ENCODE measurements around the gene CEP43. TPM values are rescaled to one million over a fixed set of nuclear protein-coding genes. Genes with fewer than 3 reads are reported as not detected.

CEP43 gene
- total RNA-seq, 2 donors from 2014 or later = 17.5 to 21.9 TPM

DNA sequence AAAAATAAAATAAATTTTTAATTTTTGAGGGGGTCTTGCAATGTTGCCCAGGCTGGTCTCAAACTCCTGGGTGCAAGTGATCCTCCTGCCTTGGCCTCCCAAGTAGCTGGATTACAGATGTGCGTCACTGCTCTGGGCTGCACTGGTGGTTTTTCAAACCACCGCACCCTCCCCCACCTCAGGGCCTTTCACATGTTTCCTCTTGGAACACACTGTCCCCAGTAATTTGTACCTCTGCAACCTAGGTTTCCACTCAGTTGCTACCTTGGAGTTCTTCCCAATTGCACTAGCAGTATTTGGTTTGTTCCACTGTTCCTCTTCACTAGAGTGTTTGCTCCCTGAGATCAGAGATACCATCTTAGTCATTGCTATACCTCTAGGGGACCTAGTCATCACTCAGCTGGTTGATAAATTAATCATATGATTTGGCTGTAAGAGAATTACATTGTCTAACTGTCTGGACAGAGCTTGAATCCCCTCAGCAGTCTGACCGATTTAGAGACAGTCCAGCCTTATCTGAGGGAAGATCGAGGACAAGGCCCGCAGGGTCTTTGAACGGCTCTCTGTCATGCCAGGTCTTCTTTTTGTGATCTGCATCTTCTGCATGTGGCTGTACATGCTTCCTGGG, 32.0 kb downstream of the CEP43 start:
- DNase-seq (ENCODE audit: low spot score in 2 of 2) (no peak), ATAC-seq (peak; percentile 76 to 97)
- Mint-ChIP-seq H3K27ac (no peak overlapping the region), H3K36me3 (peaks cover 12 to 18% of the 10 kb centered on the region in 2 donors), H3K9me3 (no peaks in the 10 kb centered on the region)

DNA sequence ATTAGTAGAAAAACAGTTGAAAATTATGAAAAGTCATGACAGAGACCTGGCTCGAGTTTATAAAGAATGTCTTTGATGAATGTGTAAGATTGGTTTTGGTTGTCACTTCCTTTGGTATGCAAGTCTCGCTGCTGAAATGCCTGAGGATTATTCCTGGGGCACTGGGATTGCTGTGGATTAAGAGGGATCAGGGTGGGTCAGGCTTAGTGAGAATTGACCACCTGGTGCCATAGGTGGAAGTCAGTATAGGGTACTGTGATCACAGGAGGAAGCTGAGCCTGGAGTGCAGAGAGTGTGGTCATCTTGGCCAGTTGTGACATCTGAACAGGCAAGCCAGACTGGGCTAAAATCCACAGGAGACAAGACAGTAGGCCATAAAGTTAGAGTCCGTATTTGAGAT, 34.9 kb downstream of the CEP43 start:
- Mint-ChIP-seq H3K27ac (no peak overlapping the region), H3K36me3 (peaks cover 12 to 14% of the 10 kb centered on the region in 2 donors), H3K9me3 (no peaks in the 10 kb centered on the region)
- ATAC-seq = no peak
- DNase-seq (ENCODE audit: low spot score in 2 of 2) = no peak

DNA sequence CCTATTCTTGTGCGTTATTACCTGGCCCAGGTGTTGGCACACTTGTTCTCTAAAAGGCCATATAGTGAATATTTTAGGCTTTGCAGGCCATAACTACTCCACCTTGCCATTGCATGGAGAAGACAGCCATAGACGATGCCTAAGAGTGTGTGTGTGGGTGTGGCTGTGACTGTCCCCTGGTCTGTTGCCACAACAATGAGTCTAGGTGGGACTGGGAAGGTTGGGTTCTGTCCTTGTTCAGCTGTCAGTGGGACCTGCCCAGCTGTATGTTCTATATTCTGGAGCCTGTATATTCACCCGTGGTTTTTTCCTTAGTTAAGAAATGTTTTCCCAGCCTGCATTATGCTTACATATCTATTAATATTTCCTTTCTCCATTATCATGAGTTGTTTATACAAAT, 38.6 kb downstream of the CEP43 start:
- DNase-seq (ENCODE audit: low spot score in 2 of 2) = no peak
- no peak for ATAC-seq
- Mint-ChIP-seq H3K27ac (no peak overlapping the region), H3K36me3 (peaks cover 14 to 16% of the 10 kb centered on the region in 2 donors), H3K9me3 (no peaks in the 10 kb centered on the region)

DNA sequence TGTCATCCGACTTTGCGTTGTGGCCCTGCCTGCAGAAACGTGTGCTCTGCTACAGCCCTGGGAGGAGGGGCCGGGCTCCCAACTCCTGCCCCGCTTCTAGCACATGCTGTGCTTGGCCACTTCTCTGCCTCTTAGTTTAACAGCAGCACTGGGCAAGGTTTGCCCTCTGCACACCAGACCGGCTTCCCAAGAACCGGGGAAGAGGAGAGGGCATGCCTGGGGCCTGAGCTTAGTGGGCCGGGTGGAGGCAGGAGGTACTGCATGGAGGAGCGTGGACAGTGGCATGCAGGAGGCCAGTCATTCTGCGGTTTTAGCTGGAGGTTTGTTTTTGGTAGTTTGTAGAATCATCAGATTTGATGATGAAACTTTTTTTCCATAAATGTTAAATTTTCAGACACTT, 45.5 kb downstream of the CEP43 start:
- H3K36me3 Mint-ChIP-seq = peaks cover 0 to 7% of the 10 kb centered on the region in 2 donors
- no peak for DNase-seq (ENCODE audit: low spot score in 2 of 2)
- no peak for ATAC-seq
- no peaks in the 10 kb centered on the region for H3K9me3 Mint-ChIP-seq
- no peak overlapping the region for H3K27ac Mint-ChIP-seq

DNA sequence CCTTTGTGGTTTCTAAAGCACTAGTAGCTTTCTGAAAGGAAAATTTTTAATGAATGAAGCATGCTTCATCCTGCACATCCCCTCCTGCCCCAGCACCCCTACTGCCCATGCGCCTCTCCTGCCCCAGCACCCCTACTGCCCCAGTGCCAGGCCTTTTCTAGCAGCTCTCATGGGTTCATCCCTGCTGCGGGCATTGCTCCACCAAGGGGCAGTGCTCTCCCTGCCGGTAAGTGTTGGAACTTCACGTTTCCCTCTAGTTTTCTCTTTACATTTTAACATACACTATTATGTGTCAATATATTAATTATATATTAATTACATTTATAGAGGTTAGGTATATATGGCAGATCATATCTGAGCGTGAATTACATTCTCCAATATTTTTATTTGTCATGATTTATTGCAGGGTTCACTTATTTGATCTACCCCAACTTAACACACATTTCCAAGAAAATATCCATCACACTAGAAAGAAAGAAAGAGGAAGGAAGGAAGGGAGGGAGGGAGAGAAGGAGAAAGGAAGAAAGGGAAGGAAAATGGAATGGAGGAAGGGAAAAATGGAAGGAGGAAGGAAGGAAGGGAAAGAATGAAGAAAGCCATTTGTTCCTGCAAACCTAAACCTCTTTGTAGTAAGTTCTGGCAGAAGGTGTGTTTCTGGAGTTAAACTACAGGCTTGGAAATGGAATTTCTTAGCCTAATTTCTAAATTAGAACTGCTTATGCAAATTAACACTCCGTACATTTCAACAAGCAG, 46.8 kb downstream of the CEP43 start:
- no peaks in the 10 kb centered on the region for H3K9me3 Mint-ChIP-seq
- ATAC-seq (no peak), DNase-seq (ENCODE audit: low spot score in 2 of 2) (no peak)
- H3K27ac Mint-ChIP-seq = no peak overlapping the region
- peaks cover 0 to 10% of the 10 kb centered on the region in 2 donors for H3K36me3 Mint-ChIP-seq

DNA sequence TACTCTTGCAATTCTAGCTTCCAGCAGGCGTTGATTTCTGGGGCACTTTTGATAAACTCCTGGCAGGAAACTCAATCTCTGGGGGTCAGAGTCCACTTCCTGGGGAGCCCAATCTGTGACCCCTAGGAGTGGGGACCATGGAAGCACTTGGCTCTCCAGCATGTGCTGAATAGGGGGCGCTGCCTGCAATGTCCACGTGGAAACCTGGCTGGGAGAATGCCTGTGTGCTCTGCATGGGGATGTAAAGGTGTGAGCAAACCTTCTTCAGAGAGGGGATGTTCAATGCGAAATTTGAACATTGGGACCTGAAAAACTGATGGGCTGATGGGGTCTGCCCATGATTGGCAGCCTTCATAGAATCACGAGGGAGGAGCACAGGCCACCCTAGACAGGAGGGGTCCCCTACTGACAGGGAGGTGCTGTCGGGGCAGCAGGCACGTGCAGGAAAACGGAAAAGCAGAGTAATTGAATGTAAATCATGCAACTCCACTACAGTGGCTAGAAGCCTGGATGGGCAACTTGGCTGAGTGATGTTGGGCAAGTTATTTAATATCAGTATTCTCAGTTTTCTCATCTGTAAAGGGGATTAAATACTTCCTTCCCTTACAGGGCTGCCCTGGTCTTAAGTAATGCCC, 47.8 kb downstream of the CEP43 start:
- Mint-ChIP-seq H3K36me3 (peaks cover 0 to 10% of the 10 kb centered on the region in 2 donors), H3K27ac (peak overlapping the region in 1 of 2 donors; percentile 71), H3K9me3 (no peaks in the 10 kb centered on the region)
- no peak for DNase-seq (ENCODE audit: low spot score in 2 of 2)
- ATAC-seq = peak in 1 of 2 donors; percentile 8

DNA sequence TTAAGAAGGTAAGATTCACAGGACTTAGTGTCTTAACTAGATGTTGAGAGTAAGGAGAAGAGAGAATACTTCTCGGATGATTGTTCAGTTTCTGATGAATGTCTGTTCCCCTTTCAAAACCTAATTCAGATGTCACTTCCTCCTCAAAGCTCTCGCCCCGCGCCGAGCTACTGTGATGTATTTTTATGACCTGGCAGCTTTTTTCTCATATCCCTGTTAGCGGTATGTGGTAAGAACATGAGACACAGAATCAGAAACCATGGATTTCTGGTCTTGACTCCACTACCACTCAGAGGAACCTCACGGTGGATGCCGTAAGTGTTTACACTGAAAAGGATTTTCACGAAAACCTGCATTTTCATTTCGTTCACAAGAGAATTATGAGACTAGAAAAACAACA, 48.4 kb downstream of the CEP43 start:
- H3K9me3 Mint-ChIP-seq = no peaks in the 10 kb centered on the region
- H3K36me3 Mint-ChIP-seq = peaks cover 0 to 10% of the 10 kb centered on the region in 2 donors
- peak overlapping the region; percentile 71 to 97 for H3K27ac Mint-ChIP-seq
- DNase-seq (ENCODE audit: low spot score in 2 of 2) = peak; percentile 50 to 60
- ATAC-seq = peak; percentile 92 to 93

Other genes starting within 250 kb of the CEP43 start
- gene RNASET2, start 42.8 kb upstream of the CEP43 start, total RNA-seq = 100 to 1,000 TPM in 1 of 2 donors, 10 to 100 TPM in 1; 45.2 to 108 TPM
- gene CCR6, start 123.7 kb downstream of the CEP43 start, total RNA-seq = not detected
- gene GPR31, start 158.6 kb downstream of the CEP43 start, total RNA-seq = not detected